NK-92 (cell line): Measurements from ENCODE around the gene MAS1L.

ENCODE experiments used
- DNase-seq: peaks from one replicate; lab custom pipeline; 2025; ENCODE audit not compliant: unreplicated experiment; lab: John Stamatoyannopoulos, UW

Gene MAS1L

GRCh38 chr6:29487660-29488059 is at the start of gene MAS1L:
MAS1L (minus strand) TSS chr6:29487956; CDS start chr6:29487902, 54 bp downstream.
- DNase-seq: no peak

DNA sequence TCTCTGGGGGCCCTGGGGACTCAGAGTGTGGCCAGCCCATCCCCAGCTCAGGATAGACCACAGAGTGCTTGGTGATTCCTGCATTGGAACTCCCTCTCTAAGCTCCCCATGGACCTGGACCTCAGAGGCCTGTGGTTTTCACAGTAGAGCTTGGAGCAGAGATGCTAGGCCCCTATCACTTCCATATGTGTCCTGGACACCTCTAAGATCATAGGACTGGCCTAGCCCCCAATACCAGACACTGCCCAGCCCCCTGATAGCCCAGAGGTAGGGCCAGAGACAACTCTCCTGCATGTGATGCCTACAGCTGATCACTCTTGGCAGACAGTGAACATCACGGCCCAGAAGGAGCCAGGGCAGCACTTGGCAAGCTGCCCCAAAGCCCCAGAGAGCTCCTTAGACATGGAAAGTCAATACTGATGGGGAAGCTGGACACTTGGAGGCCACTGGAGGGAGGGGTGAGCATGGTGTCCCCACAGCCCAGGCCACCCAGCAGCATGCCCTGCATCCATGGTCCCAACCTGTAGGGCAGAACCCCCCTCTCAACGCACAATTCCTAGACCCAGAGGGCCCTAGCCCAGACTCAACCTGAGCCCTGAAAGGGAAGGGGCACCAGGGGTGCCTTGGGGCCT is 44.7 kb upstream of the MAS1L start:
- no peak for DNase-seq

- DNase-seq: no peak
Observed at GRCh38 chr6:29531668-29532067, 43.9 kb upstream of the MAS1L start.

DNA sequence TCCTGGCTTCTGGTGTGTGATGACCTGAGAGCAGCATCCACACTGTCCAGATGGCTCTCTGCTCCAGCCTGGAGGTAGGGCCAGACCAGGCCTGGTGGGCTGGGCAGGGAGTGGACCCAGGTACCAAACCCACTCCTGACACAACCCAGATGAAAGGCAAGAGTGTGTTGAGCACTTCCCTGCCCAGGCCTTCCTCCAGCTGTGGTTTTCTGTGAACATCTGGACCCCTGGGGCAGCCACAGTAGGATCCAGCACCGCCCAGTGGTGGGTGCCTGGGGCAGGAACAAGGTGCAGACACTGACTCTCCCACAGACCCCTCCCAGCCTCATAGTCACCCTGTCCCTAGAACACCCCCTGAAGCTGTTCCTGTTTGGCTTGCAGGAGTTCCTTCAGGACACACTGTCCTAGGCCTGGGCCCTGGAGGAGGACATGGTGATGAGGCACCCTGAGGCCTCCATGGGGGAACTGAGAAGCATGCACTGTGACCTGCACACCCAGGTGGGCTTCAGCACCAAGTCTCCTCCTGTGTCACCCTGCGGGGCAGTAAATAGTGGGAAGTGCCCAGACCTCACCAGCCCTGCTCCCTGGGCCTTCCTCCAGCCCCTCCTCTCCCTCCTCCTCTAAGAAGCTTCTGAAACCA is 43.0 kb upstream of the MAS1L start:
- no peak for DNase-seq

DNA sequence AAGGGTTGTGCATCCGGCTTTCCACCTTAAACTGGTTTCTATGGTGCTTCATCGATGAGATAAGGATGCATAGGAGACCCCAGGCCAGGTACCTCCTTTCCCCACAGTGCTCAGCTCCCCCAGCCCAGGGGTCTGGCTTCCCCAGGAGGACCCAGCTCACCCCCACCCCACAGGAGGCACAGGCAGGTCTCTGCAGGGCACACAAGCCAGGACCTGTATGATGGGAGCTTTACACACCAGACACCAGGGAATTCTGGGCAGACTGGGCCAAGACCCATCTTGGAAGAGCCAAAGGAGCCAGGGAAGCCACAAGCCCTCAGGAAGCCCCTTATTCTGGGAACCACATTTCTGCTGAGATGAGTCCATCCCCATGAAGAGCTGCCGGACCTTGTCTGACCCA is 42.2 kb upstream of the MAS1L start:
- DNase-seq: no peak

DNA sequence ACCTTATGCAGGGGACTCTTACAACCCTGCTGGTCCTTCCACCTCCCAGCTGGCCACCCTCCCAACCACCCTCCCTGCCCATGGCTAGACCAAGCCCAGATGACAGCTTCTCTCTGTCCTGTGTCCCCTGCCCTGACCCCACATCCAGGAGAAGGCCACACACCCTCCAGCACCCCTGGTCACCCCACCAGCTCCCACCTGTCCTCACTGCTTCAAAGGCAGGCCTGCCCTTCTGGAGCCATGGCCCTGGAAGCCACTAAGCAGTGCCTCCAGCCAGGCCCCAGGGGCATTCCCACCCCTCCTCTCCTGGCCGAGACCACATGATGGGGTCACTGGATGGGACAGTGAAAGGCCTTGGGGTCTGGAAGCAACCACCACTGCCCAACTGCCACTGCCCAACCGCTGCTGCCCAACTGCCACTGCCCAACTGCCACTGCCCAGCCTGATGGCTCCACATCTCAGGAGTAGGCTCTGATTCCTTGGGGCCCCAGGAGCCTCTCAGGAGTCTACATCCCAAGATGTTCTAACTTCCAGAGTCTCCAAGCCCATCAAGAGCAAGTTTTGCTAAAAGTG is 41.3 kb upstream of the MAS1L start:
- no peak for DNase-seq

GRCh38 chr6:29528300-29528931 is 40.7 kb upstream of the MAS1L start:
- DNase-seq: no peak

GRCh38 chr6:29527564-29527963 is 39.8 kb upstream of the MAS1L start:
- DNase-seq: no peak

GRCh38 chr6:29527126-29527525 is 39.4 kb upstream of the MAS1L start:
- DNase-seq: no peak

DNA sequence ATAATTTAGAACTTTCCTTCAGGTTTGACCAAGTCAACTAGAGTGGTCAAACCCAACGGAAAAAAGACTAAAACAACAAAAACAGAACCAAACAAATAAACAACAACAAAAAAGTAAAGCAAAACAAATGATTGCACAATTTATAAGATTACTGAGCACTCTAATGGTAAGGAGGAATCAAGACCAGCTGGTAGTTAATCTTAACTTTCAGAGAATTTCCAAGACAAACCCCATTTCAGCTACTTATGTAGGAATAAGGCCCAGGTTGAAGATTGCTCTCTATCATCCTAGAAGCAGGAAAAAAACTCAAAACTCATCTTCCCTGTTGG is 37.5 kb upstream of the MAS1L start:
- no peak for DNase-seq

DNA sequence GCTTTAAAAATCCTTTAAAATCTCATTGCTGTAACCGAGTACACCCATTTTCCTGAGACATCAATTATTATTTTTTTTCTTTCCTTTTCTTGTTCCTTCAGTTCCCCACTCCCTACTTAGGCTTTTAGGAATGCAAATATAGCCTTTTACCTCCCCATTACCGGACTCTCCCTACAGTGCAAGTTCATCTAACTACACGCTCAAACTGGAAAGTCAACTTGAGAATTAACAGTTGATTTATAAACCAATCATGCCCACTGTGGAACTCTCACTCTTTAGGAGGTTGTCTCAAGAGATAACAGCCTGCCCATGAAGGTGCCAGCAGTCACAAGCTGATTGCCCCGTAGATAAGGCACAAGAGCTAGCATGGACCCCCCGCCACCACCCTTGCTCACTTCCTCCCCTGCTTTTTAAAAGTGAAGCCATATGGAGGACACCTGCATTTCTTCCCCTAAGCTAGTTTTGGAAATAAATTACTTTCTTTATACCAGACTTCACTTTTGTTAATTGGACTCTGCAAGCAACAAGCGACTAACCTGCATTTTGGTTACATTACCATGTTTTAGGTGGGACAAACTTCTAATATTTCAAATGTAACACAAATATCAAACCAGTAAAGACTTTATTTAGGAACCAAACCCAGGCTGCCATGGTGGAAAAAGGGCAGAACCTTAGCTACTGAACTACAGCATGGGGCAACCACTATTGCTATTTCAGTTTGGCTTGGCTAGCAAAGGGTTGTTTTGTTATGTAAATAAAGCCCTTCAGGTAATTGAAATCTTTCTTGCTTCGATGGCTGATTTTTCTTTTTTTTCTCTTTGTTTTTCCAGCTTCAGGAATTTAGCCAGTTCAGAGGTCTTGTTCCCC is 36.9 kb upstream of the MAS1L start:
- DNase-seq: no peak

DNA sequence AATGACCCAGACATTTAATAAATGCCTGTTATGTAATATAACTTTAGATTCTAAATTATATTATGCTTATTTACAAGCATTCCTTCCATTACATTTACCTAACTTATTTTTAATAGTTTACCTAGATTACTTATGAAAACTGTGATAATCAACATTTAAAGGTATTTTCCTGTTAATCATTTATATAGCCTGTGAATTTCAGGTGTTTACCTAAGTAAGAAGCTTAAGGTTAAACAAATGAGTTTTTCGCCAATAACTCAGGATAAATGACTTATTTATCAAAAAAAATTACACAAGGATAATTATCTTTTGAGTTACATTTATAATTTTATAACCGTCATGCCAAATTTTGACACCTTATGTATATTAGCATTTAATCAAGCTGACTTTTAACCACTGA is 36.3 kb upstream of the MAS1L start:
- DNase-seq: no peak

DNA sequence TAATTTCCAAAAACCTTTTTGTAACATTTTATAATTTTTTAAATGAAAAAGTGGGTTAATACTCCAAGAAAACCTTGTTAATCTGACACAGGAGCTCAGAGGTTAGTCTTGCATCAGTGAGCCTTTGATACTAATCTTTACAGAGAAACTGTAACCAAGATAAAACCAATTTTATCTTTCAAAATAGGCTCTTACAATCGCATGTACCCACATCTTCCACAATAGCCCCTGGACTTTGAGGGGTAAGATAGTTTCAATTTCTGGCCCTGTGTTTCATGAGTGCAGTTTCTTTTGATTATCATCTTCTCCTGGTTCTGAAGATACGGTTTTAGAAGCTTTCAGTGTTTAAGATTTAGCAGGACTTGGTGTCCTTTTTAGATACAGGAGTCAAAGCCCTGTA is 34.5 kb upstream of the MAS1L start:
- DNase-seq: no peak

DNA sequence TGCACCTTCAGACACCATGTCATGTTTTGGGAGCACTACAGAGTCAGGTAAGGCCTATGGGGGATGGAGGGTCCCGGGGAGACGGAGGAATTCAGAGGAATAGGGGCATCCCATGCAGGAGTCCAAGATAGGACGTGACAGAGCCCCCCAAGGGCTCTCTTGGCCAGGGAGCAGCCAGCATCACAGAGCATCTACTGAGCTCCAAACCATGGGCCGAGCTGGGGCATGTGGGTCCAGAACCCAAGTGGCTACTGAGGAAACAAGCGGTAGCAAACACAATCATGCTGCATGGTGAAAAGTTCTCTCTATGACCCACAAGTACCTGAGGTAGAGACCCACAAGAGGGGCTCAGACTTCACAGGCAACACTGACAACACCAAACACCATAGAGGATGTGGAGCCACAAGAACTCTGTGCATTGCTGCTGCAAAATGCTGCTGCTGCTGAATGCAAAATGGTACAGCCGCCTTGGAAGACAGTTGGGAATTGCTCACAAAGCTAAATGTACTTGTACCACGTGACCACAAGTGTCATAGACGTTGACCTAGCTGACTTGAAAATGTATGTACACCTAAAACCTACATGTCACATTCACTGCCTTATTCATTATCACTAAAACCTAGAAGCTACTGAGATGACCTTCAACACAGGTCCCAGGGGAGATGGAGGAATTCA is 33.4 kb upstream of the MAS1L start:
- no peak for DNase-seq

- DNase-seq: no peak
Observed at GRCh38 chr6:29520232-29520631, 32.5 kb upstream of the MAS1L start.

DNA sequence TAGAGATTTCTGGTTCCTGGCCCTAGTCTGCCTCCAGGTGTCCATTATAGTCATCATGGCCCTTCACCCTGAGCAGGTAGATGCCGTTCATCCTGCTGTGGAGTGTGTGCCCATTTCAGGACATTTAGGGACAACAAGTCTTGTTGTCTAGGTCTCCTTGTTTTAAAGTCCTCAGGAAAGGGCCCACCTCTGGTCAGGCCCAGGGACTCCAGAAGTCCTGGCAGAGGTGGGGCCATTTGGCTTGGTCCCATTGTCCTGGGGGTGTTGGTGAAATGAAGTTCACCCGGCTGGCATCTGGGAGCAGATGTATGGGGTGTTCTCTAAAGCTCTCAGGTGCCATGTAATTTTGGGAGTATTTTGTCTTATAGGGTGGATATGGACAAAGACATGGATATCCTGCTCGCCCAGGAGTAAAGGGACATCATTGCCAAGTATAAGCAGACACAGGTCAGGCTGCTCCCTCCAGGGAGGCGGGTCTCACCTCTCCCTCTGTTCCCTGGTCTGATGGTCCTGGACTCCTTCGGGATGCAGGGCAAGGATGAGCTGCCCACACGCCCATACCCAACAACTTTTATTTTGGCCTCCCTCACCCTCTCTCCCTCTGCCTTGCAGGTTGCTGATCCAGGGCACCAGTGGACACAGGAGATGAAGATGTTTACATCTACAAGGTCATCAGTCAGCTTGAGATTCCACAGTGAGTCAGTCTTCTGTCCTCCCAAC is 31.7 kb upstream of the MAS1L start:
- DNase-seq: no peak

DNA sequence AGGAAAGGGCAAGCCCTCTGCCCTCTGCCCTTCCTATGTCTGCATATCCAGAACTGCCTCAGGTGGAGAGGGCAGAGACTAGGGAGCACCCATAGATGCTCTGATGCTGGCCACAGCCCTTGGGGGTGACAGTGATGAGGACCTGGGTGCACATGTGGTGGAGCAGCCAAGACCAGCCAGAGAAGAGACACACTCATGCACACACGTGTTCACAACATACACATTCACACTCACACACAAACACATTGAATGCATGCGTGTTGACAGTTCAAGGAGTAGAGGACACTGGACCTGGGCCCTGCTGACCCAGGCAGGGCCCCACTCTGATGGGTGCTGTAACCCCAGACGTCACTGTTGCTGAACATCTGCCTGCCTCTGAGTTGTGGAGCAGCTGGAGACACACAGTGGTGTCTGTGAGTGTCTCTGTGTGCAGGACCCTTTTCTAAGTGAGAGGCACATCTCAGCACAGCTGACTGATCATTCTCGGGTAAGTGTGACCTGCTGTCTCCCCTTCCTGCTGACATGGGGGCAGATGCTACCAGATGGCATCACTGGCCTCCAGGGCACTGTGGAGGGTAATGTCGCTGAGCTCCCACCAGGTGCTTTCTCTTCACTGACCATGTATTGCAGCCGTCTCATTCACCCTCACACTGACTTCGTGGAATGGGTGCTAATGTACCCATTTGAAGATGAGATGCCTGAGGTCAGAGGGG is 30.1 kb upstream of the MAS1L start:
- no peak for DNase-seq

- no peak for DNase-seq
Observed at GRCh38 chr6:29517245-29517644, 29.5 kb upstream of the MAS1L start.

GRCh38 chr6:29516108-29516507 is 28.4 kb upstream of the MAS1L start:
- no peak for DNase-seq
